HG03066 (cell line): ENCODE results near the gene DNAH17.

Source experiments
- ATAC-seq: cut with Tn5 transposase; IDR thresholded peaks from one replicate; pipeline ENCODE4 v1.9.1; 2021; ENCODE audit warnings: low read depth; ENCODE audit not compliant: unreplicated experiment

The DNAH17 gene

GRCh38 chr17:78547035-78547434 lies 30.2 kb downstream of the DNAH17 start:
- ATAC-seq, result no peak

GRCh38 chr17:78546476-78546875 lies 30.7 kb downstream of the DNAH17 start:
- no peak for ATAC-seq

GRCh38 chr17:78544881-78545755 lies 32.1 kb downstream of the DNAH17 start:
- ATAC-seq, result no peak

GRCh38 chr17:78541488-78542206 lies 35.5 kb downstream of the DNAH17 start:
- no peak for ATAC-seq

- ATAC-seq, result no peak
Observed at GRCh38 chr17:78539781-78540180, 37.4 kb downstream of the DNAH17 start.

GRCh38 chr17:78538033-78538776 lies 39.0 kb downstream of the DNAH17 start:
- no peak for ATAC-seq

- ATAC-seq, result no peak
Observed at GRCh38 chr17:78537217-78537860, 39.9 kb downstream of the DNAH17 start.

GRCh38 chr17:78535273-78536197 lies 41.7 kb downstream of the DNAH17 start:
- no peak for ATAC-seq

- ATAC-seq, result no peak
Observed at GRCh38 chr17:78534492-78535272, 42.5 kb downstream of the DNAH17 start.

- no peak for ATAC-seq
Observed at GRCh38 chr17:78532922-78533640, 44.1 kb downstream of the DNAH17 start.

GRCh38 chr17:78532311-78532710 lies 44.9 kb downstream of the DNAH17 start:
- ATAC-seq, result no peak

- no peak for ATAC-seq
Observed at GRCh38 chr17:78530675-78531074, 46.5 kb downstream of the DNAH17 start.

GRCh38 chr17:78529871-78530670 lies 47.1 kb downstream of the DNAH17 start:
- no peak for ATAC-seq

- ATAC-seq, result no peak
Observed at GRCh38 chr17:78529251-78529650, 47.9 kb downstream of the DNAH17 start.

- ATAC-seq, result no peak
Observed at GRCh38 chr17:78528541-78528940, 48.7 kb downstream of the DNAH17 start.

GRCh38 chr17:78527345-78527744 lies 49.9 kb downstream of the DNAH17 start:
- no peak for ATAC-seq

GRCh38 chr17:78526231-78527025 lies 50.8 kb downstream of the DNAH17 start:
- ATAC-seq, result no peak
